GM21367 (cell line): Measurements from ENCODE around the gene AGTR1.
"Not testable (repeated sequence)": the region's sequence is repeated elsewhere in the genome, so short reads cannot be mapped to it uniquely, and the experiment has no call there.

Experiments
- ATAC-seq: cut with Tn5 transposase; IDR thresholded peaks from one replicate; pipeline ENCODE4 v1.9.1; 2021; ENCODE audit not compliant: unreplicated experiment

Gene AGTR1

GRCh38 chr3:148757238-148758215 lies 59.8 kb downstream of the AGTR1 start:
- no peak for ATAC-seq

- no peak for ATAC-seq
Observed at GRCh38 chr3:148758303-148758884, 60.7 kb downstream of the AGTR1 start.

GRCh38 chr3:148759430-148759829 lies 61.7 kb downstream of the AGTR1 start:
- ATAC-seq: no peak

GRCh38 chr3:148763156-148763680 lies 65.5 kb downstream of the AGTR1 start:
- ATAC-seq: no peak

- ATAC-seq: no peak
Observed at GRCh38 chr3:148763986-148764935, 66.6 kb downstream of the AGTR1 start.

GRCh38 chr3:148772361-148772760 lies 74.7 kb downstream of the AGTR1 start:
- no peak for ATAC-seq

- ATAC-seq: no peak
Observed at GRCh38 chr3:148772835-148773234, 75.1 kb downstream of the AGTR1 start.

- ATAC-seq: no peak
Observed at GRCh38 chr3:148773805-148774204, 76.1 kb downstream of the AGTR1 start.

GRCh38 chr3:148778926-148779325 lies 81.2 kb downstream of the AGTR1 start:
- no peak for ATAC-seq

- ATAC-seq: not testable (repeated sequence)
Observed at GRCh38 chr3:148785026-148785425, 87.3 kb downstream of the AGTR1 start.

GRCh38 chr3:148786159-148786558 lies 88.5 kb downstream of the AGTR1 start:
- ATAC-seq: not testable (repeated sequence)

- no peak for ATAC-seq
Observed at GRCh38 chr3:148789146-148789545, 91.4 kb downstream of the AGTR1 start.

- ATAC-seq: no peak
Observed at GRCh38 chr3:148789906-148790305, 92.2 kb downstream of the AGTR1 start.

GRCh38 chr3:148790370-148790769 lies 92.7 kb downstream of the AGTR1 start:
- no peak for ATAC-seq

- ATAC-seq: no peak
Observed at GRCh38 chr3:148790851-148791735, 93.4 kb downstream of the AGTR1 start.

GRCh38 chr3:148791920-148792319 lies 94.2 kb downstream of the AGTR1 start:
- ATAC-seq: no peak

GRCh38 chr3:148792516-148792915 lies 94.8 kb downstream of the AGTR1 start:
- ATAC-seq: no peak
